B cell (primary cell): Measurements from ENCODE around the gene SNED1. TPM values are rescaled to one million over a fixed set of nuclear protein-coding genes. Genes with fewer than 3 reads are reported as not detected.

Source experiments
- ATAC-seq: fragments of 200-7000 bp; cut with Tn5 transposase; one replicate; pipeline ENCODE4 v1.10.0; 2021; ENCODE audit warnings: low read depth, mild to moderate bottlenecking, moderate number of reproducible peaks, moderate library complexity
- CTCF ChIA-PET: fragments of 350-600 bp; sonication (Branson Sonifier 250); formaldehyde crosslinking; loops from one replicate; lab custom pipeline; 2021; ENCODE audit warnings: antibody characterized with exemption, inconsistent platforms; lab: Charles Lee
- POLR2A ChIA-PET: fragments of 350-600 bp; sonication (Branson Sonifier 250); formaldehyde crosslinking; loops from one replicate; lab custom pipeline; 2021; ENCODE audit warnings: antibody characterized with exemption; lab: Charles Lee
- DNase-seq: peaks from one replicate; pipeline ENCODE4 v3.0.0; 2013
- H2AFZ ChIP-seq: 2 replicates; pipeline ENCODE4 v1.6.1; 2012; ENCODE audit warnings: mild to moderate bottlenecking, low read depth, low read length; ENCODE audit not compliant: insufficient read depth, poor library complexity, severe bottlenecking
- H3K27ac ChIP-seq, 2 donors: 1 replicate in 1 of 2; 2 replicates in 1 of 2; pipeline ENCODE4 v1.5.1; 2012 to 2013; ENCODE audit warnings: low read length in 2 of 2, mild to moderate bottlenecking in 2 of 2, moderate library complexity in 1 of 2
- H3K27me3 ChIP-seq, 4 experiments: fragments of 200-600 bp in 1 of 4; sonication (generic) in 1 of 4; replicated peaks in 1 of 4; 1 replicate in 2 of 4; 2 replicates in 2 of 4; pipeline versions ENCODE4 v1.6.1 to v1.7.0; 2013 to 2016; ENCODE audit warnings: low read length in 3 of 4, mild to moderate bottlenecking in 2 of 4, mixed read lengths in 1 of 4, moderate library complexity in 1 of 4; ENCODE audit not compliant: insufficient read depth in 4 of 4, control insufficient read depth in 3 of 4; ENCODE audit errors: control extremely low read depth in 1 of 4
- H3K36me3 ChIP-seq, 2 experiments: replicated peaks in 1 of 2; 1 replicate in 1 of 2; 2 replicates in 1 of 2; pipeline versions ENCODE4 v1.6.1 to v1.7.1; 2013; ENCODE audit warnings: low read length in 1 of 2; ENCODE audit not compliant: insufficient read depth in 2 of 2, control insufficient read depth in 1 of 2; ENCODE audit errors: control extremely low read depth in 1 of 2, extremely low read depth in 1 of 2
- H3K4me1 ChIP-seq, 2 donors: fragments of 200-600 bp in 1 of 2; sonication (generic) in 1 of 2; 1 replicate in 1 of 2; 2 replicates in 1 of 2; pipeline versions ENCODE4 v1.5.1 to v1.6.1; 2013 to 2017; ENCODE audit warnings: low read length in 2 of 2; ENCODE audit not compliant: control insufficient read depth in 2 of 2, insufficient read depth in 2 of 2
- H3K4me2 ChIP-seq: replicated peaks from 2 replicates; pipeline ENCODE3; 2012; ENCODE audit warnings: mild to moderate bottlenecking, low read depth, low read length; ENCODE audit not compliant: poor library complexity, severe bottlenecking
- H3K4me3 ChIP-seq, 5 experiments: fragments of 200-600 bp in 1 of 5; sonication (generic) in 1 of 5; 1 replicate in 3 of 5; 2 replicates in 2 of 5; pipeline versions ENCODE4 v1.5.1 to v1.7.0; 2011 to 2016; ENCODE audit warnings: low read length in 4 of 5, mild to moderate bottlenecking in 4 of 5, low read depth in 2 of 5, control low read depth in 1 of 5, moderate library complexity in 1 of 5; ENCODE audit not compliant: insufficient read depth in 1 of 5; ENCODE audit errors: control extremely low read depth in 1 of 5, extremely low read depth in 1 of 5
- H3K79me2 ChIP-seq: fragments of 200-600 bp; sonication (generic); one replicate; pipeline ENCODE4 v1.6.0; 2016; ENCODE audit warnings: low read length; ENCODE audit not compliant: control insufficient read depth, insufficient read depth
- H3K9ac ChIP-seq: fragments of 200-600 bp; sonication (generic); 2 replicates; pipeline ENCODE4 v1.6.1; 2017; ENCODE audit warnings: mild to moderate bottlenecking, low read length, moderate library complexity
- H3K9me3 ChIP-seq, 3 donors: one replicate each; pipeline versions ENCODE4 v1.6.1 to v1.7.1; 2013; ENCODE audit warnings: low read length in 2 of 3; ENCODE audit not compliant: control insufficient read depth in 2 of 3, insufficient read depth in 1 of 3; ENCODE audit errors: control extremely low read depth in 1 of 3
- H4K20me1 ChIP-seq: 2 replicates; pipeline ENCODE4 v1.6.0; 2012; ENCODE audit warnings: mild to moderate bottlenecking, low read length; ENCODE audit not compliant: insufficient read depth, control insufficient read depth, poor library complexity, severe bottlenecking
- H3K27ac Mint-ChIP-seq: one replicate; pipeline ENCODE4 v1.8.0; 2021; ENCODE audit warnings: mixed read lengths
- H3K27me3 Mint-ChIP-seq: one replicate; pipeline ENCODE4 v1.8.0; 2021; ENCODE audit warnings: mixed read lengths
- H3K4me1 Mint-ChIP-seq: one replicate; pipeline ENCODE4 v1.8.0; 2021; ENCODE audit warnings: mixed read lengths
- H3K4me3 Mint-ChIP-seq: one replicate; pipeline ENCODE4 v1.8.0; 2021; ENCODE audit warnings: mixed read lengths
- H3K9me3 Mint-ChIP-seq: one replicate; pipeline ENCODE4 v1.8.0; 2022; ENCODE audit warnings: mixed read lengths; ENCODE audit not compliant: insufficient read depth
- CTCF ChIP-seq: fragments of 200-600 bp; IDR thresholded peaks from one replicate; pipeline ENCODE4 v1.8.0; 2022; ENCODE audit warnings: antibody characterized with exemption, mild to moderate bottlenecking
- EZH2 ChIP-seq: IDR thresholded peaks from 2 replicates; pipeline ENCODE4 v1.6.1; 2012; ENCODE audit warnings: borderline replicate concordance, low read depth, mild to moderate bottlenecking, moderate library complexity, low read length; ENCODE audit not compliant: insufficient read depth, poor library complexity, severe bottlenecking
- WGBS: methylation state at CpG from one replicate; pipeline ENCODE4 v1.1.5; 2013; ENCODE audit warnings: missing lambda C conversion rate; ENCODE audit not compliant: insufficient coverage; 5-methylcytosine and 5-hydroxymethylcytosine counted together
- intact Hi-C: fragments of 100-400 bp; cut with micrococcal nuclease; formaldehyde crosslinking; loops from one replicate; pipeline ENCODE4 v1.10.0; 2022
- polyA plus RNA-seq: library from polyadenylated mRNA; depleted of rRNA; stranded (reverse); fragments of >200 nt; gene quantifications from 2 replicates; pipeline ENCODE4 v1.2.3, GENCODE V29; 2012
- total RNA-seq, 2 donors: library from RNA; stranded (reverse); fragments of 120-200 nt in 1 of 2; gene quantifications; 1 replicate in 1 of 2; 2 replicates in 1 of 2; pipeline versions ENCODE4 v1.2.3 to v1.2.4, GENCODE V29; 2013 to 2022

The SNED1 gene
- total and polyA plus RNA-seq, 2 donors (not counting 1 experiment from before 2014, with no cell fraction given): 25.5 to 336 TPM

GRCh38 chr2:240970816-240971215 lies 27.6 kb upstream of the SNED1 start:
- no peaks in the 10 kb centered on the region for H3K4me1 Mint-ChIP-seq
- no peak overlapping the region for H3K27ac ChIP-seq
- H3K9ac ChIP-seq: no peak overlapping the region
- H4K20me1 ChIP-seq: no peaks in the 10 kb centered on the region
- no peak overlapping the region for H3K4me3 ChIP-seq
- H3K27me3 Mint-ChIP-seq: peaks cover 24% of the 10 kb centered on the region
- 86% methylated on average over 15 of the region's 15 CpGs for WGBS
- TF ChIP-seq EZH2 (no peak), CTCF (no peak)
- no peaks in the 10 kb centered on the region for H3K79me2 ChIP-seq
- intact Hi-C loops: no loop called here
- ChIA-PET POLR2A (no interaction called here), CTCF (no interaction called here)
- ATAC-seq: no peak
- DNase-seq: no peak
- H3K4me2 ChIP-seq: no peak overlapping the region
- no peak overlapping the region for H3K4me3 Mint-ChIP-seq
- no peak overlapping the region for H2AFZ ChIP-seq
- peaks cover 0 to 4% (median 0%) of the 10 kb centered on the region in 4 experiments for H3K27me3 ChIP-seq
- no peaks in the 10 kb centered on the region for H3K4me1 ChIP-seq
- H3K27ac Mint-ChIP-seq: no peak overlapping the region
- peaks cover 0 to 7% (median 0%) of the 10 kb centered on the region in 3 donors for H3K9me3 ChIP-seq
- H3K36me3 ChIP-seq: no peaks in the 10 kb centered on the region
- H3K9me3 Mint-ChIP-seq: peaks cover 2% of the 10 kb centered on the region

- Histone ChIP-seq H3K9me3 (peaks cover 0 to 7% (median 0%) of the 10 kb centered on the region in 3 donors), H3K79me2 (no peaks in the 10 kb centered on the region), H2AFZ (no peak overlapping the region), H3K27me3 (peaks cover 0 to 4% (median 0%) of the 10 kb centered on the region in 4 experiments), H3K4me1 (no peaks in the 10 kb centered on the region), H3K36me3 (no peaks in the 10 kb centered on the region), H3K4me3 (no peak overlapping the region), H3K27ac (no peak overlapping the region), H3K4me2 (no peak overlapping the region), H4K20me1 (no peaks in the 10 kb centered on the region), H3K9ac (no peak overlapping the region)
- H3K27me3 Mint-ChIP-seq: peaks cover 24% of the 10 kb centered on the region
- intact Hi-C loops: no loop called here
- DNase-seq: no peak
- H3K4me1 Mint-ChIP-seq: no peaks in the 10 kb centered on the region
- no peak for ATAC-seq
- POLR2A ChIA-PET: no interaction called here
- no peak overlapping the region for H3K4me3 Mint-ChIP-seq
- no peak for TF ChIP-seq CTCF
- no peak for TF ChIP-seq EZH2
- no peak overlapping the region for H3K27ac Mint-ChIP-seq
- CTCF ChIA-PET: no interaction called here
- WGBS: 92% methylated on average over 10 of the region's 11 CpGs
- peaks cover 2% of the 10 kb centered on the region for H3K9me3 Mint-ChIP-seq
Measured at GRCh38 chr2:240972201-240972600, 26.2 kb upstream of the SNED1 start.
